Fibroblast of skin of right biceps (primary cell): ENCODE data around the gene ERO1A.

ENCODE experiments used
- DNase-seq: peaks from one replicate; pipeline ENCODE4 v3.0.0-alpha.2; 2013

ERO1A gene

GRCh38 chr14:52694761-52695480, 437 bp downstream of the ERO1A start:
- peak; percentile 53 for DNase-seq

- DNase-seq = no peak
These were observed 1.8 kb downstream of the ERO1A start for GRCh38 chr14:52693532-52693931.

GRCh38 chr14:52693036-52693435, 2.3 kb downstream of the ERO1A start:
- DNase-seq = no peak

- peak; percentile 9 for DNase-seq
These were observed 3.0 kb downstream of the ERO1A start for GRCh38 chr14:52692248-52692962.

- no peak for DNase-seq
These were observed 4.2 kb downstream of the ERO1A start for GRCh38 chr14:52690983-52691760.

GRCh38 chr14:52686176-52686575, 9.2 kb downstream of the ERO1A start:
- DNase-seq = no peak

- DNase-seq = no peak
These were observed 11.3 kb downstream of the ERO1A start for GRCh38 chr14:52683985-52684520.

- no peak for DNase-seq
These were observed 16.8 kb downstream of the ERO1A start for GRCh38 chr14:52678591-52678990.

- no peak for DNase-seq
These were observed 31.5 kb downstream of the ERO1A start for GRCh38 chr14:52663850-52664249.

GRCh38 chr14:52661314-52661713, 34.0 kb downstream of the ERO1A start:
- DNase-seq = no peak

- DNase-seq = no peak
These were observed 34.5 kb downstream of the ERO1A start for GRCh38 chr14:52660832-52661231.

GRCh38 chr14:52660325-52660724, 35.0 kb downstream of the ERO1A start:
- DNase-seq = no peak

GRCh38 chr14:52656905-52657304, 38.5 kb downstream of the ERO1A start:
- DNase-seq = no peak

- no peak for DNase-seq
These were observed 44.6 kb downstream of the ERO1A start for GRCh38 chr14:52650774-52651173.

GRCh38 chr14:52649511-52649910, 45.8 kb downstream of the ERO1A start:
- DNase-seq = no peak

GRCh38 chr14:52641745-52642144, 53.6 kb downstream of the ERO1A start:
- peak; percentile 8 for DNase-seq

GRCh38 chr14:52640137-52640536, 55.2 kb downstream of the ERO1A start:
- no peak for DNase-seq

- no peak for DNase-seq
These were observed 75.7 kb downstream of the ERO1A start for GRCh38 chr14:52619687-52620086.

- no peak for DNase-seq
These were observed 76.8 kb downstream of the ERO1A start for GRCh38 chr14:52618602-52619001.

- no peak for DNase-seq
These were observed 85.2 kb downstream of the ERO1A start for GRCh38 chr14:52610187-52610586.

- no peak for DNase-seq
These were observed 85.8 kb downstream of the ERO1A start for GRCh38 chr14:52609445-52610044.

- no peak for DNase-seq
These were observed 88.3 kb downstream of the ERO1A start for GRCh38 chr14:52607061-52607460.

- no peak for DNase-seq
These were observed 93.2 kb downstream of the ERO1A start for GRCh38 chr14:52602131-52602530.
